Measurements from ENCODE around the gene FAR2. TPM values are rescaled to one million over a fixed set of nuclear protein-coding genes. Genes with fewer than 3 reads are reported as not detected.

FAR2 gene
- total RNA-seq, 1 experiment from 2014 or later, result 22.1 TPM

GRCh38 chr12:29275834-29276233 lies 126.8 kb downstream of the FAR2 start:
- Histone ChIP-seq H3K23me2 (ENCODE audit: insufficient read length, low read depth, low read length, poor library complexity, severe bottlenecking) (no peaks in the 10 kb centered on the region), H2BK5ac (ENCODE audit: insufficient read length, low read length) (no peak overlapping the region), H3T11ph (ENCODE audit: low read length) (no peak overlapping the region), H3K79me1 (ENCODE audit: insufficient read depth, low read depth, low read length, poor library complexity, severe bottlenecking) (no peaks in the 10 kb centered on the region), H4K8ac (replicated peaks; ENCODE audit: insufficient read length, low read depth, low read length) (no peak overlapping the region), H3K79me2 (ENCODE audit: insufficient read depth, low read length) (no peaks in the 10 kb centered on the region), H3K4me2 (ENCODE audit: insufficient read depth, insufficient read length, low read length) (no peak overlapping the region), H2AK5ac (ENCODE audit: insufficient read length, low read length) (no peak overlapping the region), H4K91ac (ENCODE audit: insufficient read length, low read depth, low read length) (no peak overlapping the region), H3K4ac (ENCODE audit: low read depth, low read length) (no peak overlapping the region), H4K20me1 (ENCODE audit: control insufficient read depth, insufficient read depth, insufficient read length) (no peaks in the 10 kb centered on the region), H3K9ac (ENCODE audit: extremely low read depth, insufficient read length, low read length) (no peak overlapping the region), H3K9me3 (ENCODE audit: control insufficient read depth, low read depth, low read length) (no peaks in the 10 kb centered on the region), H2BK20ac (ENCODE audit: low read depth, low read length, poor library complexity, severe bottlenecking) (no peak overlapping the region), H2BK120ac (ENCODE audit: low read depth, low read length, poor library complexity, severe bottlenecking) (no peak overlapping the region), H3K27ac (ENCODE audit: insufficient read length, low read depth, low read length) (no peak overlapping the region), H2AFZ (ENCODE audit: low read length) (no peak overlapping the region), H3K18ac (ENCODE audit: insufficient read length, low read depth, low read length) (no peak overlapping the region), H2BK15ac (ENCODE audit: low read depth, low read length) (no peak overlapping the region), H3K14ac (ENCODE audit: insufficient read depth, low read length) (no peak overlapping the region), H3K4me1 (ENCODE audit: insufficient read depth, low read length) (peaks cover 5% of the 10 kb centered on the region; the same call in 1 of the 2 replicates), H3K27me3 (ENCODE audit: insufficient read depth, low read length) (no peaks in the 10 kb centered on the region), H3K23ac (ENCODE audit: insufficient read length, low read depth, low read length) (no peak overlapping the region), H2BK12ac (ENCODE audit: insufficient read length, low read depth, low read length) (no peak overlapping the region), H4K5ac (ENCODE audit: insufficient read length, low read depth, low read length) (no peak overlapping the region), H3K56ac (ENCODE audit: insufficient read length, low read depth, low read length) (no peak overlapping the region)
- no peak overlapping the region for H3K27ac Mint-ChIP-seq
- no peak for DNase-seq
- H3K36me3 Mint-ChIP-seq (ENCODE audit: insufficient read depth in 1 of 3, low read depth in 3 of 3), result peaks cover 0 to 6% (median 0%) of the 10 kb centered on the region in 3 experiments; a peak in 1 of 7 replicates
- H3K4me3 Mint-ChIP-seq, result no peak overlapping the region
- no peaks in the 10 kb centered on the region for H3K27me3 Mint-ChIP-seq (ENCODE audit: low read depth)
- no peaks in the 10 kb centered on the region; a peak in 1 of 5 replicates for H3K9me3 Mint-ChIP-seq
- H3K4me1 Mint-ChIP-seq, result peaks cover 12 to 15% of the 10 kb centered on the region in 2 experiments; a peak in 3 of 4 replicates
- TF ChIP-seq, protein P1, sequence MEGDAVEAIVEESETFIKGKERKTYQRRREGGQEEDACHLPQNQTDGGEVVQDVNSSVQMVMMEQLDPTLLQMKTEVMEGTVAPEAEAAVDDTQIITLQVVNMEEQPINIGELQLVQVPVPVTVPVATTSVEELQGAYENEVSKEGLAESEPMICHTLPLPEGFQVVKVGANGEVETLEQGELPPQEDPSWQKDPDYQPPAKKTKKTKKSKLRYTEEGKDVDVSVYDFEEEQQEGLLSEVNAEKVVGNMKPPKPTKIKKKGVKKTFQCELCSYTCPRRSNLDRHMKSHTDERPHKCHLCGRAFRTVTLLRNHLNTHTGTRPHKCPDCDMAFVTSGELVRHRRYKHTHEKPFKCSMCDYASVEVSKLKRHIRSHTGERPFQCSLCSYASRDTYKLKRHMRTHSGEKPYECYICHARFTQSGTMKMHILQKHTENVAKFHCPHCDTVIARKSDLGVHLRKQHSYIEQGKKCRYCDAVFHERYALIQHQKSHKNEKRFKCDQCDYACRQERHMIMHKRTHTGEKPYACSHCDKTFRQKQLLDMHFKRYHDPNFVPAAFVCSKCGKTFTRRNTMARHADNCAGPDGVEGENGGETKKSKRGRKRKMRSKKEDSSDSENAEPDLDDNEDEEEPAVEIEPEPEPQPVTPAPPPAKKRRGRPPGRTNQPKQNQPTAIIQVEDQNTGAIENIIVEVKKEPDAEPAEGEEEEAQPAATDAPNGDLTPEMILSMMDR (conservative IDR thresholded peaks at IDR 0.05), result no peak
- WGBS (ENCODE audit: extremely low coverage, insufficient read length, low lambda C conversion rate), result no CpG with 5 or more reads among the region's 3 CpGs
